Measurements from ENCODE around the gene STMN3.
A peak's percentile ranks its signal among the peaks of the same experiment; 100 is the strongest.
"Not testable (repeated sequence)": the region's sequence is repeated elsewhere in the genome, so short reads cannot be mapped to it uniquely, and the experiment has no call there.

The STMN3 gene

DNA sequence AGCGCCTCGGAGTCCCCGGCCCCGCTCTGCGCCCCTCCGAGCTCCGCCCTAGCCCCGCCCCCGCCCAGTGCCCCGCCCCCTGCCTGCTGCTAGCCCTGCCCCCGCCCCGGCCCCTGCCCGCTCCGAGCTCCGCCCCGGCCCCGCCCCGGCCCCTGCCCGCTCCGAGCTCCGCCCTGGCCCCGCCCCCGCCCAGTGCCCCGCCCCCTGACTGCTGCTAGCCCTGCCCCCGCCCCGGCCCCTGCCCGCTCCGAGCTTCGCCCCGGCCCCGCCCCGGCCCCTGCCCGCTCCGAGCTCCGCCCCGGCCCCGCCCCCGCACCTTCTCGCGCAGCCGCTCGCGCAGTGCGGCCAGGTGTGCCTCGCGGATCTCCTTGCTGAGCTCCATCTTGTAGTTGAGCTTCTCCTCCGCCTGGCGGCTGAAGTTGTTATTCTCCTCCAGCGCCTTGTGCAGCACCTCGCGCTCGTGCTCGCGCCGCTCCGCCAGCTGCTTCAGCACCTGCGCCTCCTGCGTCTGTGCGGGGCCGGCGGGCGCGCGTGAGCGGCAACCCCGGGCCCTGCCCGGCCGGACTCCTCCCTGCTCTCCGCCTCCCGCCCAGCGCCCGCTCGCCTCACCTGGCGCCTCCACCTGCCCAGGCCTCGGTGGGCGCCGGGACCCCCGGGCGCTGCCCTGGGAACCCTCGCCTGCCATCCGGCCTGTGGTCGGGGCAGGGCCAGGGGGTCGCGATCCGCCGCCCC lies 11.3 kb downstream of the STMN3 start:
- FAIRE-seq = peak; percentile 93

DNA sequence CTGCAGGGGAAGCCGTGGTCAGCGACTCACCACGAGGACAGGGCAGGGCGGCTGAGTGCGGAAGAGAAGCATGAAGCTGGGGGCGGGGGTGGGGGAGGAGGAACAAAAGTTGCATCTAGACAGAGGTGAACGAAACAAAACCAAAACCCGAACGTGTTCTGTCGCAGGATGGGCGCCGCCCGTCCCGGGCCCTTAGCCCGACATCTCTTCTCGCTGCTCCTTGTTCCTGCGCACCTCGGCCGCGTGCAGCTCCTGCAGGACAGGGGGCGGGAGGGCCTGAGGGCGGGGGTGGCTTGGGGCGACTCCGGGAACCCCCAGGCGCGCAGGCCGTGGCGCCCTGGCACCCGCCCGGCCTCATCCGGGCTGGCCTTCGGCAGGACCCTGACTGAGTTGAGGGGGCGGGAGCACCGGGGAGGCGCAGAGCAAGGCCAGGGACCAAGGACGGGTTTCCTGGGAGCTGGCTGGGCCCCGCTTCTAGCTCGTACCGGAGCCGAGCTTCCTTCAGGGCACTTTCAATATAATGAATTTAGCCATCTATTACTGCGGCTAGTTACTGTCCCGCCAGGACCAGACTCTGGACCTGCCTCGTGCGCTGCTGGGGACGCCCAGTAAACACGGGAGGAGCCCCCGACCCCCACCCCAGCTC lies 12.0 kb downstream of the STMN3 start:
- DNase-seq (ENCODE audit: extremely low spot score, insufficient read length, low read depth) (no peak), FAIRE-seq (peak; percentile 31)

More for the DNA sequence above, 11.3 kb downstream of the STMN3 start:
- peak; percentile 81 for DNase-seq (ENCODE audit: extremely low spot score, insufficient read length, low read depth)

DNA sequence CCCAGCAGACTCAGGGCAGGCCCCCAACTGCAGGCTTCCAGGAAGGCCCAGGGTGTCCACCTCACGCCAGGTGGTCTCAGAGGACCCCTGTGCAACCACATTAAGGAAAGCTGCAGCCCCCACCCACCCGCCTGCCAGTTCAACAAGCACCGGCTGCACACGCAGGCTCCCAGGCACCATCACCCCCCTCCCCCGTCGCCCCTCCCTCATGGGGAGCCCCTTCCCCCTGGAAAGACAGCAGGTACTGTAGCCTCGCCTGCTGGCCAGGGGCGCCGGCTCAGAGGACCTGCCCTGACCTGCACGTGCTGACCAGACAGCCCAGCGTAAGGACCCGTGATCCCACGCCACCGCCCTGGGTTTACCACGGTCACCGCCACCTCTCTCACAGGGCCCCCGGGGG lies 12.5 kb downstream of the STMN3 start:
- DNase-seq (ENCODE audit: extremely low spot score, insufficient read length, low read depth); FAIRE-seq: not testable (repeated sequence)

- DNase-seq (ENCODE audit: extremely low spot score, insufficient read length, low read depth) = no peak
- FAIRE-seq = no peak
Observed at GRCh38 chr20:63640086-63640485, 13.1 kb downstream of the STMN3 start.

GRCh38 chr20:63639093-63639975 lies 13.9 kb downstream of the STMN3 start:
- no peak for DNase-seq (ENCODE audit: extremely low spot score, insufficient read length, low read depth)
- FAIRE-seq = peak; percentile 60

- DNase-seq (ENCODE audit: extremely low spot score, insufficient read length, low read depth) (no peak), FAIRE-seq (no peak)
Observed at GRCh38 chr20:63636752-63637628, 16.2 kb downstream of the STMN3 start.

GRCh38 chr20:63635431-63636141 lies 17.6 kb downstream of the STMN3 start:
- DNase-seq (ENCODE audit: extremely low spot score, insufficient read length, low read depth) = no peak
- FAIRE-seq = peak; percentile 81

- DNase-seq (ENCODE audit: extremely low spot score, insufficient read length, low read depth) = no peak
- no peak for FAIRE-seq
Observed at GRCh38 chr20:63633732-63634131, 19.5 kb downstream of the STMN3 start.

DNA sequence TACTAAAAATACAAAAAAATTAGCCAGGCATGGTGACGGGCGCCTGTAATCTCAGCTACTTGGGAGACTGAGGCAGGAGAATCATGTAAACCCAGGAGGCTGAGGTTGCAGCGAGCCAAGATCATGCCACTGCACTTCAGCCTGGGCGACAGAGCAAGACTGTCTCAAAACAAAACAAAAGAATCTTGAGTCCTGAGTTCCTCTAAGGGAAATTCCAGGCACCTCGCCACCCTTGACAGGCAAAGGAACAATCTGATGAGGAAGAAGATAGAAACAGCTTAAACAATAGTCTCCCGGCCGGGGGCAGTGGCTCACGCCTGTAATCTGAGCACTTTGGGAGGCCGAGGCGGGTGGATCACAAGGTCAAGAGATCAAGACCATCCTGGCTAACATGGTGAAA lies 21.8 kb downstream of the STMN3 start:
- not testable (repeated sequence) for DNase-seq (ENCODE audit: extremely low spot score, insufficient read length, low read depth); FAIRE-seq

- not testable (repeated sequence) for DNase-seq (ENCODE audit: extremely low spot score, insufficient read length, low read depth); FAIRE-seq
Observed at GRCh38 chr20:63630956-63631355, 22.3 kb downstream of the STMN3 start.

GRCh38 chr20:63628246-63628975 lies 24.8 kb downstream of the STMN3 start:
- DNase-seq (ENCODE audit: extremely low spot score, insufficient read length, low read depth) (no peak), FAIRE-seq (peak; percentile 67)

- DNase-seq (ENCODE audit: extremely low spot score, insufficient read length, low read depth) (no peak), FAIRE-seq (no peak)
Observed at GRCh38 chr20:63627751-63628245, 25.4 kb downstream of the STMN3 start.

- DNase-seq (ENCODE audit: extremely low spot score, insufficient read length, low read depth) (peak; percentile 85), FAIRE-seq (peak; percentile 54)
Observed at GRCh38 chr20:63627129-63627750, 26.0 kb downstream of the STMN3 start.

- DNase-seq (ENCODE audit: extremely low spot score, insufficient read length, low read depth) = peak; percentile 75
- no peak for FAIRE-seq
Observed at GRCh38 chr20:63626424-63627128, 26.6 kb downstream of the STMN3 start, which contains the start of gene GMEB2. Gene GMEB2, minus strand, starts transcription at chr20:63627101. Its CDS starts 7,704 bp downstream, at chr20:63619397.

DNA sequence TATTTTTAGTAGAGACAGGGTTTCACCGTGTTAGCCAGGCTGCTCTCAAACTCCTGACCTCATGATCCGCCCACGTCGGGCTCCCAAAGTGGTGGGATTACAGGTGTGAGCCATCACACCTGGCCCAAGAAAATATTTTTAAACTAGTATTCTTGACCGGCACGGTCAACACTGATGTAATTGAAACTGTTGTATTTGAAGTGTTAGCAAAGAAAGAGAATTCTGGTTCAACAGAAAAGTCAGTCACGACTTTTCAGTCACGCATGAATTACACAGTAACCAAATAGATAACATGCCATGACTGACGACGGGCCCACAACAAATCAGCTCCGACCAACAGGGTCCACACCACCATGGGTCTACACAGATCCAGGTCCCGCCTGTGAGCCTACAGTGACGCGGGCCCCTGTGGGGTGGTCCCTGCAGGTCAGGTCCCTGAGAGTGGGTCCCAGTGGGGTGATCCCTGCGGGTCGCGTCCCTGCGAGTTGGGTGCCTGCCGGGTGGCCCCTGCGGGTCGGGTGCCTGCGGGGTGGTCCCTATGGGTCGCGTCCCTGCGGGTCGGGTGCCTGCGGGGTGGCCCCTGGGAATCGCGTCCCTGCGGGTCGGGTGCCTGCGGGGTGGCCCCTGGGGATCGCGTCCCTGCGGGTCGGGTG lies 27.3 kb downstream of the STMN3 start:
- no peak for DNase-seq (ENCODE audit: extremely low spot score, insufficient read length, low read depth)
- FAIRE-seq = peak; percentile 50

- FAIRE-seq (no peak), DNase-seq (ENCODE audit: extremely low spot score, insufficient read length, low read depth) (no peak)
Observed at GRCh38 chr20:63624486-63624885, 28.7 kb downstream of the STMN3 start.

- DNase-seq (ENCODE audit: extremely low spot score, insufficient read length, low read depth) (no peak), FAIRE-seq (no peak)
Observed at GRCh38 chr20:63622732-63623131, 30.5 kb downstream of the STMN3 start.
